ENCODE data around the gene BHLHE23.

The BHLHE23 gene

DNA sequence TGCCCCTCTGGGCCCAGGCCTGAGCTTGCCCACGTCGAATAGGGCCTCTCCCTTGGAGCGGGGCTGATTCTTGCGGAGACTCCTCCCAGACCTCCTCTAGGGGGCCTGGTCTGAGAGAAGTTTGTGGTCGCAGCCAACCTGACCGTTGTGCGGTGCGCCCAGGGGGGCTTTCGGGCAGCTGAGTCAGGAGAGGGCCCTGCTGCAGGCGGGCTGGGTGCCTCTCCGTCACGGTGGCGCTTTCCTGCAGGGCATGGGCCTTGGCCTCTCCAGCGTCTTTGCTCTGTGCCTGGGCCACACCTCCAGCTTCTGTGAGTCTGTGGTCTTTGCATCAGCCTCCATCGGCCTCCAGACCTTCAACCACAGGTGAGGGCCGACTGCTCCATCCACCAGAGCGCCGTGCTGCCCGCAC, 41.4 kb downstream of the BHLHE23 start:
- TF ChIP-seq EZH2phosphoT487 (IDR thresholded peaks at IDR 0.05; ENCODE audit: low read length) (no peak), EZH2 (optimal IDR thresholded peaks at IDR 0.05; ENCODE audit: low read depth, low read length) (no peak), CTCF (IDR thresholded peaks at IDR 0.05; ENCODE audit: low read length) (no peak)
- Histone ChIP-seq H3K4me1 (ENCODE audit: low read length) (no peaks in the 10 kb centered on the region), H3K27me3 (replicated peaks; ENCODE audit: insufficient read depth, low read length) (peaks cover 73% of the 10 kb centered on the region), H2AFZ (ENCODE audit: low read length) (no peak overlapping the region), H3K4me2 (ENCODE audit: low read depth, low read length) (no peak overlapping the region), H3K27ac (ENCODE audit: low read length) (no peak overlapping the region), H3K9me2 (replicated peaks; ENCODE audit: insufficient read depth, low read length) (no peaks in the 10 kb centered on the region), H3K36me3 (replicated peaks; ENCODE audit: insufficient read depth, low read length) (no peaks in the 10 kb centered on the region), H3K9ac (ENCODE audit: low read length) (no peak overlapping the region), H3K9me3 (replicated peaks; ENCODE audit: insufficient read depth, low read length) (no peaks in the 10 kb centered on the region), H3K4me3 (ENCODE audit: low read length) (no peak overlapping the region), H3K79me2 (ENCODE audit: low read length) (no peaks in the 10 kb centered on the region), H3F3A (ENCODE audit: insufficient read depth, low read length) (no peaks in the 10 kb centered on the region), H4K20me1 (ENCODE audit: insufficient read depth, low read length) (no peaks in the 10 kb centered on the region)
- DNase-seq, result no peak

DNA sequence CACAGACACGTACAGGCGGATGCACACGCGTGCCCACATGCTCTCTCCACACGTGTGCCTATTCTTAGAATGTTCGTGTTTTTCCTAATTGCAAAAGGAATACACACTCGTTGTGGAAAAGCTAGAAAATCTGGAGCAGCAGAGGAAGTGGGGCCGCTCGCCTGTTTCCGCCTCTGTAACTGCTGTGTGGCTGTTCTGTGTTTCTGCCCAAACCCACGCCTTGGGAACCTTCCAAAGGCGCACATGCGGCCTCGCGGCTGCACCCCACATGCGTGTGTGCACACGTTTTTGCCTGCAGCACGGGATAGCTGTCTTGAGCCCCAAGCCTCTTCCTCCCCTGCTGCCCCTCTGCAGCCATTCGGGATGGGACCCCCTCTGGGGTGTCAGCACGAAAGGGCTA, 42.1 kb downstream of the BHLHE23 start:
- H3K9me3 ChIP-seq (replicated peaks; ENCODE audit: insufficient read depth, low read length), result no peaks in the 10 kb centered on the region
- no peak overlapping the region for H3K4me2 ChIP-seq (ENCODE audit: low read depth, low read length)
- no peak overlapping the region for H3K27ac ChIP-seq (ENCODE audit: low read length)

DNA sequence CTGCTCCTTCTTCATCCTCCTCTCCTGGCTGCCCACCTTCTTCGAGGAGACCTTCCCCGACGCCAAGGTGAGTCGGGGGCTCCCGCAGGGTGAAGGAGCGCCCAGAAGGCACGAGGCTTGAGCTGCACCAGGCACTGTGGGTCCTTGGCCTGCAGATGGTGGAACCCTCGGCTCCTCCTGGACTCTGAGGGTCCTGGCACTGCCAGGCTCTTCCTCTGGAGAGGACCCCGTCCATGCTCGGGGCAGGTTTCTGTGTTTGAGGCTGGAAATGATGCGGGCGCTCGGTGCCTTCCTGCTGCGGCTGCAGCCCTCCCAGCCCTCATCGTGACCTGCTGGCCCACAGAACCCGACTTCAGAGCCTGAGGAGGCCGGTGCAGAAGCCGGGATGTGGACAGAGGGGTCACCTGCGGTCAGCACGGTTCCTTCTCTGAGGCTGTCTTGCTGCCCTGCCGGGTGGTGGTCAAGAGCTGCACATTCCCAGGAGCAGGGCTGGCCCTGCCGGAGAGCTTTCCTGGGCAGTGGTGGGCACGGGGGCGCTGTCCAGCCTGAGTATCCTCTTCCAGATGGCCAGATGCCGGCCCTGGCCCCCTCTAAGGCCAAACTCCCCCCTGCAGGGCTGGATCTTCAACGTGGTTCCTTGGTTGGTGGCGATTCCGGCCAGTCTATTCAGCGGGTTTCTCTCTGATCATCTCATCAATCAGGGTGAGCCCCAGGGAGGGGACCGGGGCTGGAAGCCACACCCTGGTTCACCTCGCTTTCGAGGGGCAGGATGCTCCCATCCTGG, 43.0 kb downstream of the BHLHE23 start:
- Histone ChIP-seq H3K9me3 (replicated peaks; ENCODE audit: insufficient read depth, low read length) (no peaks in the 10 kb centered on the region), H3K27ac (ENCODE audit: low read length) (no peak overlapping the region), H3K4me2 (ENCODE audit: low read depth, low read length) (no peak overlapping the region), H2AFZ (ENCODE audit: low read length) (no peak overlapping the region), H3K27me3 (replicated peaks; ENCODE audit: insufficient read depth, low read length) (peaks cover 72% of the 10 kb centered on the region), H3K4me1 (ENCODE audit: low read length) (no peaks in the 10 kb centered on the region), H3K4me3 (ENCODE audit: low read length) (no peak overlapping the region), H4K20me1 (ENCODE audit: insufficient read depth, low read length) (no peaks in the 10 kb centered on the region), H3K9ac (ENCODE audit: low read length) (no peak overlapping the region), H3K9me2 (replicated peaks; ENCODE audit: insufficient read depth, low read length) (no peaks in the 10 kb centered on the region), H3K36me3 (replicated peaks; ENCODE audit: insufficient read depth, low read length) (no peaks in the 10 kb centered on the region), H3F3A (ENCODE audit: insufficient read depth, low read length) (no peaks in the 10 kb centered on the region), H3K79me2 (ENCODE audit: low read length) (no peaks in the 10 kb centered on the region)
- no peak for TF ChIP-seq EZH2 (optimal IDR thresholded peaks at IDR 0.05; ENCODE audit: low read depth, low read length)
- TF ChIP-seq CTCF (IDR thresholded peaks at IDR 0.05; ENCODE audit: low read length), result no peak
- TF ChIP-seq EZH2phosphoT487 (IDR thresholded peaks at IDR 0.05; ENCODE audit: low read length), result no peak
- no peak for DNase-seq

More for the DNA sequence above, 42.1 kb downstream of the BHLHE23 start:
- Histone ChIP-seq H3K27me3 (replicated peaks; ENCODE audit: insufficient read depth, low read length) (peaks cover 72% of the 10 kb centered on the region), H3K9ac (ENCODE audit: low read length) (no peak overlapping the region), H3K9me2 (replicated peaks; ENCODE audit: insufficient read depth, low read length) (no peaks in the 10 kb centered on the region), H4K20me1 (ENCODE audit: insufficient read depth, low read length) (no peaks in the 10 kb centered on the region), H3K4me3 (ENCODE audit: low read length) (no peak overlapping the region), H3K79me2 (ENCODE audit: low read length) (no peaks in the 10 kb centered on the region), H3F3A (ENCODE audit: insufficient read depth, low read length) (no peaks in the 10 kb centered on the region), H3K4me1 (ENCODE audit: low read length) (no peaks in the 10 kb centered on the region), H2AFZ (ENCODE audit: low read length) (no peak overlapping the region), H3K36me3 (replicated peaks; ENCODE audit: insufficient read depth, low read length) (no peaks in the 10 kb centered on the region)
- no peak for DNase-seq
- TF ChIP-seq EZH2phosphoT487 (IDR thresholded peaks at IDR 0.05; ENCODE audit: low read length) (no peak), EZH2 (optimal IDR thresholded peaks at IDR 0.05; ENCODE audit: low read depth, low read length) (no peak), CTCF (IDR thresholded peaks at IDR 0.05; ENCODE audit: low read length) (no peak)

Data from MM.1S (cell line).